Measurements from ENCODE around the gene DHX32. TPM values are rescaled to one million over a fixed set of nuclear protein-coding genes. Genes with fewer than 3 reads are reported as not detected.

Gene DHX32
- polyA plus RNA-seq, 1 of the 3 experiments (the other 2 are of a cell fraction) = 16.8 TPM

- H3K27me3 ChIP-seq (ENCODE audit: insufficient read depth) = no peaks in the 10 kb centered on the region
- H2AFZ ChIP-seq (ENCODE audit: low read depth) = no peak overlapping the region
- no peak overlapping the region for H3K4me2 ChIP-seq
- POLR2A ChIA-PET = no interaction called here
- peaks cover 0 to 2% of the 10 kb centered on the region in 2 experiments; a peak in 1 of 4 replicates for H3K4me1 ChIP-seq (ENCODE audit: control insufficient read depth in 1 of 2, insufficient read depth in 2 of 2, low read depth in 1 of 2, low read length in 1 of 2)
- CTCF ChIA-PET = no interaction called here
- no peak overlapping the region for H3K9ac ChIP-seq
- no peaks in the 10 kb centered on the region for H3K79me2 ChIP-seq (ENCODE audit: insufficient read depth)
- DNase-seq = no peak
- no peak for TF ChIP-seq ELF1 (IDR thresholded peaks at IDR 0.05)
- no peak for TF ChIP-seq RFX5 (IDR thresholded peaks at IDR 0.05; ENCODE audit: low read length)
- TF ChIP-seq TAF1 (IDR thresholded peaks at IDR 0.05; ENCODE audit: borderline replicate concordance, low read depth, low read length) = no peak
- TF ChIP-seq USF1 (IDR thresholded peaks at IDR 0.05; ENCODE audit: borderline replicate concordance, low read depth) = no peak
- no peak for TF ChIP-seq MEF2A (IDR thresholded peaks at IDR 0.05; ENCODE audit: borderline replicate concordance, low read depth)
- no peak for TF ChIP-seq GABPA (IDR thresholded peaks at IDR 0.05; ENCODE audit: low read depth)
- no peak for TF ChIP-seq JUND (IDR thresholded peaks at IDR 0.05)
- TF ChIP-seq RAD21 (IDR thresholded peaks at IDR 0.05; ENCODE audit: low read length) = no peak
- TF ChIP-seq EP300 (IDR thresholded peaks at IDR 0.05; ENCODE audit: borderline replicate concordance in 1 of 2, low read depth in 1 of 2, low read length in 1 of 2) = no peak
- no peak for TF ChIP-seq PBX3 (IDR thresholded peaks at IDR 0.05)
- TF ChIP-seq FOSL2 (IDR thresholded peaks at IDR 0.05; ENCODE audit: borderline replicate concordance, low read depth) = no peak
- TF ChIP-seq, protein P1, sequence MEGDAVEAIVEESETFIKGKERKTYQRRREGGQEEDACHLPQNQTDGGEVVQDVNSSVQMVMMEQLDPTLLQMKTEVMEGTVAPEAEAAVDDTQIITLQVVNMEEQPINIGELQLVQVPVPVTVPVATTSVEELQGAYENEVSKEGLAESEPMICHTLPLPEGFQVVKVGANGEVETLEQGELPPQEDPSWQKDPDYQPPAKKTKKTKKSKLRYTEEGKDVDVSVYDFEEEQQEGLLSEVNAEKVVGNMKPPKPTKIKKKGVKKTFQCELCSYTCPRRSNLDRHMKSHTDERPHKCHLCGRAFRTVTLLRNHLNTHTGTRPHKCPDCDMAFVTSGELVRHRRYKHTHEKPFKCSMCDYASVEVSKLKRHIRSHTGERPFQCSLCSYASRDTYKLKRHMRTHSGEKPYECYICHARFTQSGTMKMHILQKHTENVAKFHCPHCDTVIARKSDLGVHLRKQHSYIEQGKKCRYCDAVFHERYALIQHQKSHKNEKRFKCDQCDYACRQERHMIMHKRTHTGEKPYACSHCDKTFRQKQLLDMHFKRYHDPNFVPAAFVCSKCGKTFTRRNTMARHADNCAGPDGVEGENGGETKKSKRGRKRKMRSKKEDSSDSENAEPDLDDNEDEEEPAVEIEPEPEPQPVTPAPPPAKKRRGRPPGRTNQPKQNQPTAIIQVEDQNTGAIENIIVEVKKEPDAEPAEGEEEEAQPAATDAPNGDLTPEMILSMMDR (IDR thresholded peaks at IDR 0.05) = no peak
- TF ChIP-seq MXI1 (IDR thresholded peaks at IDR 0.05; ENCODE audit: low read depth, low read length) = no peak
- TF ChIP-seq, protein P2, sequence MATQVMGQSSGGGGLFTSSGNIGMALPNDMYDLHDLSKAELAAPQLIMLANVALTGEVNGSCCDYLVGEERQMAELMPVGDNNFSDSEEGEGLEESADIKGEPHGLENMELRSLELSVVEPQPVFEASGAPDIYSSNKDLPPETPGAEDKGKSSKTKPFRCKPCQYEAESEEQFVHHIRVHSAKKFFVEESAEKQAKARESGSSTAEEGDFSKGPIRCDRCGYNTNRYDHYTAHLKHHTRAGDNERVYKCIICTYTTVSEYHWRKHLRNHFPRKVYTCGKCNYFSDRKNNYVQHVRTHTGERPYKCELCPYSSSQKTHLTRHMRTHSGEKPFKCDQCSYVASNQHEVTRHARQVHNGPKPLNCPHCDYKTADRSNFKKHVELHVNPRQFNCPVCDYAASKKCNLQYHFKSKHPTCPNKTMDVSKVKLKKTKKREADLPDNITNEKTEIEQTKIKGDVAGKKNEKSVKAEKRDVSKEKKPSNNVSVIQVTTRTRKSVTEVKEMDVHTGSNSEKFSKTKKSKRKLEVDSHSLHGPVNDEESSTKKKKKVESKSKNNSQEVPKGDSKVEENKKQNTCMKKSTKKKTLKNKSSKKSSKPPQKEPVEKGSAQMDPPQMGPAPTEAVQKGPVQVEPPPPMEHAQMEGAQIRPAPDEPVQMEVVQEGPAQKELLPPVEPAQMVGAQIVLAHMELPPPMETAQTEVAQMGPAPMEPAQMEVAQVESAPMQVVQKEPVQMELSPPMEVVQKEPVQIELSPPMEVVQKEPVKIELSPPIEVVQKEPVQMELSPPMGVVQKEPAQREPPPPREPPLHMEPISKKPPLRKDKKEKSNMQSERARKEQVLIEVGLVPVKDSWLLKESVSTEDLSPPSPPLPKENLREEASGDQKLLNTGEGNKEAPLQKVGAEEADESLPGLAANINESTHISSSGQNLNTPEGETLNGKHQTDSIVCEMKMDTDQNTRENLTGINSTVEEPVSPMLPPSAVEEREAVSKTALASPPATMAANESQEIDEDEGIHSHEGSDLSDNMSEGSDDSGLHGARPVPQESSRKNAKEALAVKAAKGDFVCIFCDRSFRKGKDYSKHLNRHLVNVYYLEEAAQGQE (IDR thresholded peaks at IDR 0.05; ENCODE audit: low read depth, low read length) = no peak
- H3K4me3 ChIP-seq (ENCODE audit: low read depth in 2 of 2, low read length in 1 of 2) = no peak overlapping the region
- no peaks in the 10 kb centered on the region for H3K9me3 ChIP-seq
- peaks cover 33 to 62% of the 10 kb centered on the region in 2 experiments for H3K36me3 ChIP-seq (replicated peaks in 1 of 2; ENCODE audit: control insufficient read depth in 1 of 2, insufficient read depth in 2 of 2, low read length in 1 of 2)
- no peaks in the 10 kb centered on the region for H3F3A ChIP-seq (replicated peaks; ENCODE audit: insufficient read depth)
- H3K9me2 ChIP-seq = no peaks in the 10 kb centered on the region
- WGBS (ENCODE audit: low lambda C conversion rate) = 100% methylated on average over 1 of the region's 2 CpGs
- H4K20me1 ChIP-seq (ENCODE audit: insufficient read depth) = no peaks in the 10 kb centered on the region
- no peak overlapping the region for H3K27ac ChIP-seq (ENCODE audit: low read depth in 2 of 2, low read length in 1 of 2)
Observed at GRCh38 chr10:125848371-125848770, 32.7 kb downstream of the DHX32 start.
